HG02938 (cell line): ENCODE data around the gene CD276.
A peak's percentile ranks its signal among the peaks of the same experiment; 100 is the strongest.
"Not testable (repeated sequence)": the region's sequence is repeated elsewhere in the genome, so short reads cannot be mapped to it uniquely, and the experiment has no call there.

Experiments used
- ATAC-seq: cut with Tn5 transposase; IDR thresholded peaks from one replicate; pipeline ENCODE4 v1.9.1; 2021; ENCODE audit warnings: mild to moderate bottlenecking, moderate library complexity; ENCODE audit not compliant: unreplicated experiment

CD276 gene

DNA sequence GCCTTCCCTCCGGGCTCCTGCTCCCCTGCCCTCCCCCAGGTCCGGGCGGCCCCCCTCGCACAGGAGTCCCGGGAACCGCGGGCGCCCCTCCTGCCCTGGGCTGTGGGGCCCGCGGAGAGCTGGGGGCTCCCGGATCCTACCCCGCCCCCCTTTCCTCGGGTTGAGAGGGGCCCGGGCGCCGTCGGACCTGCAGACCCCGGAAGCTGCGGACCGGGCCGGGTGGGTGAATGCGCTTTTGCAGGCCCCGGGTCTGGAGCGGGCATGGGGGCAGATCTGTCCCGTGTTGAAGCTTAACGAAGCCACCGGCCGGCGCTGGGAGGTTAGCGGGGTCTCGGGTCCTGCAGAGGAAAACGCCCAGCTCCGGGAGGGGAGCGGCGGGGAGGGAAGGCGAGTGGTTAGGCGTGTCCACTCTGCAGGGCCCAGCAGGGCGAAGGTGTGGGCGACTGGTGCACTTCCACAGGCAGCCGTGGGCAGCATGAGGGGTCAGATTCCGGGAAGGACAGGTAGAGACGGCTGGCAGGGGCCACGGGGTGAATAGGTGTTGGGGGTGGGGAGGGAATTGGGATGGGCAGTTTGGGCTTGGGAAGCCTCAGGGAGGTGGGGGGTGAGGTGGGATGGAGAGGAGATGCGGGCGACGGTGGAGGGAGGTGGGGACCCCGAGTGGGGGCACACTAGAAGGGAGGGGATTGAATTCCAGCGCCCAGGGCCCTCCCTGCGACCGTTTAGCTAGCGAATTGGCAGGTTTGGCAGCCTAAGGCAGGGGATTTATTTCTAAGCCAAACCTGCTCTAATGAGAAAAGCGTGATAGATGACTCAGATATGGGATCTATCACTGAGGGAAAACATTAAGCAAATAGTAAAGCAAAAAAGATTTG lies 635 bp downstream of the CD276 start:
- ATAC-seq = no peak

GRCh38 chr15:73685981-73686380 lies 1.8 kb downstream of the CD276 start:
- ATAC-seq = no peak

DNA sequence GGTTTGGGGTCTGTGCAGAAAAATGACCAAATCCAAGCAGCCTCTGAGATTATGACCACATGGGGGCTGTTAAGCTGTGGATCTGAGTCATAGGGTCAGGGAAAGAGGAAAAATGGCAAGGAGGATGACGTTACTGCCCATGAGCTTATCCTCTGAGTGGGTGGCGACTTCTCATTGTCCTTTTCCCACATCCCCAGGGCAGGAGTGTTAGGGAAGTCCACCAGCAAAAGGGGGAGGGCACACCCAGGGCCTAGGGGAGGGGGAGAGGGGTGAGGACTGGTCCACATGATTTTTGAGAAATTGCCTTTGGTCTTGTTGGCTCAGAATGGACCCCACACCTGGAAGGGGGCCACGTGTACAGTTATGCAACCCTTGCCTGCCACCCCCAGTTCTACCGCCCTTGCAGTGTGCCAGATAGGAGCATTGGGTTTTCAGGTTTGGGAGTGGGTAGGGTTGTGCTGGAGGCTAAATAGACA lies 2.6 kb downstream of the CD276 start:
- ATAC-seq = no peak

- ATAC-seq = no peak
Measured at GRCh38 chr15:73687351-73687750, 3.2 kb downstream of the CD276 start.

DNA sequence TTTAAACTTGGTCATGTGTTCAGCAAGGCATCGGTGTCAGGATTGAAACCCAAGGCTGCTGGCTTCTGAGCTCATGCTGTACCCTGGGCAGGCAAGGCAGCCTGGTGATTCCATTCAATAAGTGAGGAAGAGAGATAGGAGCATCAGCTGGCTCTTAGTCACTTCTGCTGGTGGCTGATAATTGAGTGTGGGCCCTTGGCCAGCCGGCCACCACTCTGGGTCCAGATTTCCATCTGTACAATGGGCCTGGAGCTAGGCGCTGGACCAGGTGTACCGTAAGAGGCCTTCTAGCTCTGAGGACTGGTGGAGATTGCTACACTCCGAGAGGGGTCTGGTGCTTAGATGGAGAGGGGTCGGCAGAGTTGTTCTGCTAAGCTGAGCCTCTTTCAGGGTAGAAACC lies 4.3 kb downstream of the CD276 start:
- ATAC-seq = no peak

DNA sequence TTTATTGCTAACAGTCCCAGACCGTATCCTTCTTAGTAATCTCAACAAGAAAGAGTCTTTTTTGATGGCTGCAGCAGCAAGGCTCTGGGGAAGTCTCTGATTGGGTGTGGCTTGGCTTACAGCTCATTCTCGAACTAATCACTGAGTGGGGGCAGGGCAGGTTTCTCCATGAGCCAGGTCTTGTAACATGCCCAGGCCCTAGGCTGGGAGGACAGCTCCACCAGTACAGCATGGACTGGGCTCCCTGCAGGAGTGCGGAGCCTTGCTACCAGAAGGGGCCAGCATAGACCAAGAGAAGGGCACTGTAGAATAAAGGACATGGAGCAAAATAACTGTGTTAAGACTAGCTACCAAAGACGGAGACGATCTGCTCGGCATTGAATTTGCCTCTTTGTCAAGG lies 7.2 kb downstream of the CD276 start:
- no peak for ATAC-seq

DNA sequence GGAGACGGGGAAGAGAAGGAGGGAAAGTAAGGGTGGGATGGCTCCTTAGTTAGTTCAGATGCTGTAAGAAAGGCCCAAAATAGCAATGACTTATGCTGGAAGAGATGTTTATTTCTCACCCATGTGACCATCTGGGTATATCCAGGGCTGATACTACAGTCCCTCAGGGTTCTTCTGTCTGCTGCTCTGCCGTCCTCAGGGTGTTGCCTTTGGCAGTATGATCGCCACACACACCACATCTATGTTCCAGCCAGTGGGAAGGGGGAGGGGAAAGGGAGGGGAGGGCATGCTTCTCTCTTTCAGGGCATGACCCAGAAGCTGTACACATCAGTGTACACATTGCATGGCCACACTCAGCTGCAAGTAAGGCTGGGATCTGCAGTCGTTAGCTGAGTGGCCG lies 10.2 kb downstream of the CD276 start:
- no peak for ATAC-seq

DNA sequence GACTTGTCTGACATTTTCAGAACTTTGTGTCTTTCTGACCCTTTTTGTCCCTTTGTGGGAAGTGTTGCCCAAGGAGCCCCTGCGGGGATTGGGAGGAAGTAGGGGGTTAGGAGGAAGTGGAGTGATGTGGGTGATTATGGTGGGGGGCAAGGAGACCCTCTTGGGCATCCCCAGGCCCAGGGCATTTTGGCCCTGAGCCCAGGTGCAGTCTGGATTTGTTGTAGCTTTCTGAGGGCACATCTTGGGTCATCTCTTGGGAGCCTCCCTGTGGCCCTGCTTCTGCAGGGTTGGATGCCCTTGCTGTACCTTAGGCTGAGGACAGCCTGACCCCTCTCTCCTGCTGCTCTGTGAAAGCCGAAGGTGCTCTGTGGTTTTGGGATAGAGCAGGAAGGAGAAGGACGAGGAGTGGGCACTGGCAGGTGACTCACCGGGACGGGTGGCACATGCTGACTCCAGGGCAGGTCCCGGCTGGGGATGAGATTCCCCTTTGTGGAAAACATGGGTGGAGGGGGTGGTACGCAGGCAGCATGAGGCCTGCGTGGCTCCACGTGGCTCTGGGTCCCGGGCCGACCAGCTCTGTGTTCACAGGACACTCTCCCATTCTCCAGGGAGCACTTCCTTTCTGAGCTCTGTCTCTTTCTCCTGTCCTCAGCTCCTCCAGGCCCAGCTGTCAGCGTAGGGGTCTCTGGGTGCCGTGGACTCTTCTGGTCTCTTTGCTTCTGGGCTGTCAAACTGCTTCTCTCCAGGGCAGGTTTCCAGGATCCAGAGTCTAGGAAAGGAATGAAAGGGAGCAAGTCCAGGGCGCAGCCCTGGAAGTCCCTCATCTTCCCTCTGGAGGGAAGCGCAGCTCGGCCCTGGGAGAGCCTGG lies 11.8 kb downstream of the CD276 start:
- no peak for ATAC-seq

GRCh38 chr15:73696641-73697001 lies 12.4 kb downstream of the CD276 start:
- ATAC-seq = no peak

- peak; percentile 81 for ATAC-seq
Measured at GRCh38 chr15:73697033-73697467, 12.9 kb downstream of the CD276 start.

DNA sequence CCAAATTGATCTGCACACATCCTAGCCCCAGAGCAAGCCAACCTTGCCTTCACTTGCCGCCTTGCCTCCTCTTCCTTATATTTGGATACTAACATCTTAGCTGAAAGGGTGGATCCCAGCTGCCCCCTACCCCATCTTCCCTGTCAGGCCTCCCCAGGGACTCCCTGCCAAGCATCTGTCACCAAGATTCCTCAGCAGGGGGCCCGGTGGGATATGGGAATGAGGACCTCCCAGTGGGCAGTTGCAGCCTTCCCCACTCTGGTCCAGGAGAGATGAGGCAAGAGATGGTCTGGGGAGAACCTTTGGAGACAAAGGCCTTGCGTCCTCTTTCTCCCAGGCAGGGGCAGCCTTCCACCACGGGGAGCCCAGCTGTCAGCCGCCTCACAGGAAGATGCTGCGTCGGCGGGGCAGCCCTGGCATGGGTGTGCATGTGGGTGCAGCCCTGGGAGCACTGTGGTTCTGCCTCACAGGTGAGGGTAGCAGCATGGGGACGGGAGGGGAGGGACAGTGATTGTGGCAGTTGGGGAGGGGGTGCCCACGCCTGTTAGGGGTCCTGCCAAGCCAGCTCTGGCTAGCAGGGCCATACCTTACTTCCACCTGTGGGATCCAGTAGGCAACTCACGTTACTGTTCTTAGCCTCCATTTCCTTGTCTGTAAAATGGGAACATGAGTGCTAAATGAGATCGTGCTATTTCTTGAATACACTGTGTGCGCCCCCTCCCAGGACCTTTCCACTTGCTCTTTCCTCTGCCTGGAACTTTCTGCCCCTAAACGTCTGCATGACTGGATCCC lies 15.3 kb downstream of the CD276 start:
- no peak for ATAC-seq

DNA sequence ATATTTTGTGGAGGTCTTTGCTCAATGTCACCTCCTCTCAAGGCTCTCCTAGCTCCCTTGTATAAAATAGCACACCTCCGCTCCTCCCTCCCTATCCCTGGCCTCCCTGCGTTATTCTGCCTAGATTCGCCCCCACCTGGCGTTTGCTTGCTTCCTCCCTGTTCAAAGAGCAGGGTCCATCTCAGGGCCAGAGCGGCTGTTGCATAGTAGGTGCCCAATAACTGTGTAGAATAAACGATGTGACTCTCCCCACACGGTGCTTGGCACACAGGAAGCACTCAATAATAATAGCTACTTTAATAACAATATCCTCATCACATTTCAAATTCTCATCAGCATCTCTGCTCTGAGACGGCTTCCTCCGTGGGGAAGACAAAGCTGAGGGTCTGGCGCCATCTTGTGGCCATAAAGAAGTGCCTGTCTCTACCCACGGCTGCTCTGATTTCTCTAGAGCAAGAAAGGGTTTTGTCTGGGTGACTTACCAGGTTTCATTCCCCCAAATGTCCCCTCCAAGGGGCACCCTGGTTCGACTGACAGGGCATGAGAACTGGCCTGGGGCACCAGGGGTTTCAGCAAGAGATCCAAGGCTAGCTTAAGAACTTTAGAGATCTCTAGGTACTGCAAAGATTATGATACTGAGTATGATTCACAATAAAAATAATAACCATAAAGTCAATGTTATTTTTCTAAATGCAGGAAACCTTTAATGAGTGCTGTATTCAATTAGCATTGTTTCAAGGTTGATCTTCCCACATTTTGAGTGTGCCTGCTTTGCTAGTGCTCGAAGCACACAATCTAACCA lies 16.1 kb downstream of the CD276 start:
- no peak for ATAC-seq

- not testable (repeated sequence) for ATAC-seq
Measured at GRCh38 chr15:73702311-73703239, 18.4 kb downstream of the CD276 start.

GRCh38 chr15:73703601-73704000 lies 19.4 kb downstream of the CD276 start:
- not testable (repeated sequence) for ATAC-seq

- ATAC-seq = not testable (repeated sequence)
Measured at GRCh38 chr15:73704142-73704868, 20.1 kb downstream of the CD276 start.

- ATAC-seq = peak; percentile 54
Measured at GRCh38 chr15:73704869-73705645, 20.9 kb downstream of the CD276 start.

GRCh38 chr15:73708691-73709090 lies 24.5 kb downstream of the CD276 start:
- no peak for ATAC-seq

GRCh38 chr15:73709241-73709640 lies 25.1 kb downstream of the CD276 start:
- no peak for ATAC-seq
